OCI-LY7 (cell line): ENCODE data around the gene SMPD4. TPM values are rescaled to one million over a fixed set of nuclear protein-coding genes. Genes with fewer than 3 reads are reported as not detected.
"Not testable (repeated sequence)": the region's sequence is repeated elsewhere in the genome, so short reads cannot be mapped to it uniquely, and the experiment has no call there.

Experiments used
- BruUV-seq: library from RNA; stranded (reverse); fragments of 400-500 nt; replicated peaks from 2 replicates; lab custom pipeline; 2021; lab: Mats Ljungman, UMichigan
- CTCF ChIA-PET: fragments of 300-600 bp; sonication (Branson Sonifier 250); formaldehyde crosslinking; loops from one replicate; lab custom pipeline; 2022; ENCODE audit warnings: antibody characterized with exemption; ENCODE audit not compliant: unreplicated experiment; lab: Charles Lee
- POLR2A ChIA-PET: fragments of 300-600 bp; sonication (Branson Sonifier 250); formaldehyde crosslinking; loops from one replicate; lab custom pipeline; 2022; ENCODE audit warnings: antibody characterized with exemption; lab: Charles Lee
- DNase-seq: peaks from one replicate; pipeline ENCODE4 v3.0.0-alpha.2; 2015; ENCODE audit warnings: low spot score
- H2AFZ ChIP-seq: fragments of 200-600 bp; sonication (generic), shearing (Covaris generic); 2 replicates; pipeline ENCODE4 v1.6.1; 2014; ENCODE audit warnings: mild to moderate bottlenecking, antibody characterized with exemption, low read length, moderate library complexity
- H3K27ac ChIP-seq: fragments of 200-600 bp; sonication (generic); 2 replicates; pipeline ENCODE4 v1.5.1; 2014; ENCODE audit warnings: mixed run types, low read depth, mild to moderate bottlenecking, moderate library complexity, low read length, inconsistent platforms; ENCODE audit not compliant: poor library complexity, severe bottlenecking
- H3K36me3 ChIP-seq: fragments of 200-600 bp; sonication (generic); 2 replicates; pipeline ENCODE4 v1.6.1; 2014; ENCODE audit warnings: mild to moderate bottlenecking, antibody characterized with exemption, low read length, moderate library complexity, mixed read lengths; ENCODE audit not compliant: insufficient read depth
- H3K4me1 ChIP-seq: fragments of 200-600 bp; sonication (generic); 2 replicates; pipeline ENCODE4 v1.5.1; 2014; ENCODE audit warnings: mild to moderate bottlenecking, low read length; ENCODE audit not compliant: insufficient read depth, poor library complexity, severe bottlenecking
- H3K4me2 ChIP-seq: fragments of 200-600 bp; sonication (generic); 2 replicates; pipeline ENCODE4 v1.6.1; 2014; ENCODE audit warnings: mild to moderate bottlenecking, low read length
- H3K4me3 ChIP-seq: fragments of 200-600 bp; sonication (generic); 2 replicates; pipeline ENCODE4 v1.5.1; 2014; ENCODE audit warnings: mild to moderate bottlenecking, low read depth, low read length; ENCODE audit not compliant: poor library complexity, severe bottlenecking
- H3K79me2 ChIP-seq: fragments of 200-600 bp; sonication (generic); 2 replicates; pipeline ENCODE4 v1.6.1; 2016; ENCODE audit warnings: low read depth, mild to moderate bottlenecking, low read length, moderate library complexity, mixed read lengths; ENCODE audit not compliant: insufficient read depth
- H3K9me2 ChIP-seq: fragments of 200-600 bp; sonication (generic); 2 replicates; pipeline ENCODE4 v1.6.1; 2016; ENCODE audit warnings: mild to moderate bottlenecking, low read length, mixed read lengths; ENCODE audit not compliant: insufficient read depth
- H3K9me3 ChIP-seq: fragments of 200-600 bp; sonication (generic); 2 replicates; pipeline ENCODE4 v1.6.1; 2014; ENCODE audit warnings: mild to moderate bottlenecking, mixed run types, low read length, mixed read lengths
- H4K20me1 ChIP-seq: fragments of 200-600 bp; sonication (generic); 2 replicates; pipeline ENCODE4 v1.6.1; 2014; ENCODE audit warnings: mild to moderate bottlenecking, antibody characterized with exemption, low read length, moderate library complexity, mixed read lengths; ENCODE audit not compliant: insufficient read depth
- CTCF ChIP-seq: fragments of 200-600 bp; sonication (generic); conservative IDR thresholded peaks from 2 replicates; pipeline ENCODE4 v1.5.1; 2014; ENCODE audit warnings: mild to moderate bottlenecking, antibody characterized with exemption, low read length, moderate library complexity, mixed read lengths
- EZH2phosphoT487 ChIP-seq: fragments of 200-600 bp; sonication (generic); IDR thresholded peaks from 2 replicates; pipeline ENCODE4 v1.6.1; 2018; ENCODE audit warnings: low read depth, borderline replicate concordance, mild to moderate bottlenecking, mixed run types, antibody characterized with exemption, low read length, moderate library complexity, mixed read lengths
- intact Hi-C: fragments of 100-400 bp; cut with micrococcal nuclease; formaldehyde crosslinking; loops from one replicate; pipeline ENCODE4 v1.10.0; 2022; ENCODE audit not compliant: unreplicated experiment
- total RNA-seq, 2 experiments: library from RNA; depleted of rRNA in 1 of 2; stranded (reverse); fragments of >200 nt in 1 of 2; shearing (Covaris generic) in 1 of 2; gene quantifications; 2 replicates each; pipeline ENCODE4 v1.2.3, GENCODE V29; 2014 to 2022

SMPD4 gene
- total RNA-seq, 2 experiments from 2014 or later: 61.9 to 93.8 TPM

- POLR2A ChIA-PET: no interaction called here
- intact Hi-C loops: no loop called here
- Histone ChIP-seq H4K20me1 (no peaks in the 10 kb centered on the region), H3K4me1 (peaks cover 7% of the 10 kb centered on the region), H3K36me3 (peaks cover 27% of the 10 kb centered on the region), H3K4me2 (no peak overlapping the region), H2AFZ (no peak overlapping the region), H3K9me2 (no peaks in the 10 kb centered on the region), H3K9me3 (no peaks in the 10 kb centered on the region), H3K4me3 (no peak overlapping the region), H3K79me2 (no peaks in the 10 kb centered on the region), H3K27ac (no peak overlapping the region)
- BruUV-seq: no TSS peak
- no peak for DNase-seq
- CTCF ChIA-PET: no interaction called here
- no peak for TF ChIP-seq CTCF
- TF ChIP-seq EZH2phosphoT487: no peak
Observed at GRCh38 chr2:130152816-130153595, 28.4 kb downstream of the SMPD4 start.

GRCh38 chr2:130152136-130152815 is 29.1 kb downstream of the SMPD4 start:
- H3K9me2 ChIP-seq, CTCF ChIA-PET, H3K27ac ChIP-seq, BruUV-seq, H3K9me3 ChIP-seq, H4K20me1 ChIP-seq, H2AFZ ChIP-seq, H3K4me1 ChIP-seq, H3K79me2 ChIP-seq, H3K4me3 ChIP-seq, H3K4me2 ChIP-seq, DNase-seq, intact Hi-C loops, POLR2A ChIA-PET: not testable (repeated sequence)
- peaks cover 27% of the 10 kb centered on the region for H3K36me3 ChIP-seq

GRCh38 chr2:130151145-130151512 is 30.3 kb downstream of the SMPD4 start:
- H3K9me3 ChIP-seq, H2AFZ ChIP-seq, BruUV-seq, H3K4me1 ChIP-seq, H3K4me2 ChIP-seq, CTCF ChIA-PET, H3K79me2 ChIP-seq, H4K20me1 ChIP-seq, H3K9me2 ChIP-seq, H3K27ac ChIP-seq, DNase-seq, H3K4me3 ChIP-seq, intact Hi-C loops: not testable (repeated sequence)
- POLR2A ChIA-PET: interaction anchor here (0.6 kb wide), 1 partner anchor 1914 kb away, joined by 3 read pairs; no protein-coding TSS in a partner anchor
- H3K36me3 ChIP-seq: peaks cover 26% of the 10 kb centered on the region
